GM12891 (cell line): Measurements from ENCODE around the gene PPP1R10.

ENCODE experiments used
- PAX5 ChIP-seq: IDR thresholded peaks from 2 replicates; pipeline ENCODE4 v1.6.1; 2011; ENCODE audit warnings: low read length, moderate library complexity, mild to moderate bottlenecking; ENCODE audit not compliant: insufficient read depth, severe bottlenecking
- POLR2A ChIP-seq: IDR thresholded peaks from 2 replicates; pipeline ENCODE4 v1.6.1; 2011; ENCODE audit warnings: low read depth, low read length, control low read depth
- POLR2AphosphoS5 ChIP-seq: IDR thresholded peaks from 2 replicates; pipeline ENCODE4 v1.6.1; 2011; ENCODE audit warnings: low read depth, low read length, control low read depth
- POU2F2 ChIP-seq: IDR thresholded peaks from 2 replicates; pipeline ENCODE4 v1.6.1; 2011; ENCODE audit warnings: low read depth, mild to moderate bottlenecking, control low read depth, low read length, moderate library complexity
- SPI1 ChIP-seq: IDR thresholded peaks from 2 replicates; pipeline ENCODE4 v1.6.1; 2011; ENCODE audit warnings: low read depth, low read length, control low read depth
- TAF1 ChIP-seq: IDR thresholded peaks from 2 replicates; pipeline ENCODE4 v1.6.1; 2011; ENCODE audit warnings: low read depth, low read length, control low read depth

DNA sequence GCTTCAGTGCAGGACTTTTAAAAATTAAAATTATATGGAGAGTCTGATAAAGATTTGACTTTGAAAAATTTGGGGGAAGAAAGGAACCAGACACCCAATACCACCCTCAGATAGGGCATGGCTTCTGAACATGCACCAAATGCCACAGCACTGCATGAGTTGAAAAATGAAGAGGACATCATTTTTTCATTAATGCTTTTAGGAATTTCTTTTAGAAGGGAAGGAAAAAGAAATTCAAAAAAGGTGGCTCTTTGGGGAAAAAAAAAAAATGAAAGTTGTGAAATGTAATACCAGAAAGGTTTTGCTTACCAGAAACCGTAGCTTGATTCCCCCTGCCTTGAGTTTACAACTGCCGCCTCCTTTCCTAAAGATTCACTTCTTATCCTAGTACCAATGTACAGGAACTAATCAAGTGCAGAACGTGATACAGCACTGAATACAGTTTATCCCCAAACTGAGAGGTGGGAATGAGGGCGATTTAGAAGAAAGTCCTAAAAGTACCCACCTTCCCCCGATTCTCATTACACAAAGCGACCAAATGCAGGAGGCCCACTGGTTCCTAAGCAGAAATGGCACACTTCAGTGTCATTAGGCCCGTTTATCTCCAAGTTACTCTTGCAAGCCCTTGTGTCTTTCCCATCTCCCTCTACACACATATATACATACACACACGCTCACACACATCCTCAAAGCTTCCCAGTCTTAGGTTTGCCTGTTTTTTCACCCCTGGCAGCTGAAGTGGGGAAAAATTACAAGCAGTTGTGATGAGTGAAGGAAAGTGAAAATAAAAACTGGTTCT lies 2.8 kb downstream of the PPP1R10 start:
- TF ChIP-seq TAF1 (peak; percentile 13; the same call in 1 of the 2 replicates), SPI1 (no peak), POLR2A (peak; percentile 82), POLR2AphosphoS5 (peak; percentile 90), PAX5 (no peak), POU2F2 (no peak)
